Measurements from ENCODE around the gene GGT7. TPM values are rescaled to one million over a fixed set of nuclear protein-coding genes. Genes with fewer than 3 reads are reported as not detected.

The GGT7 gene
- total RNA-seq, 4 donors from 2014 or later = 7.4 to 38.4 (median 16.5) TPM

DNA sequence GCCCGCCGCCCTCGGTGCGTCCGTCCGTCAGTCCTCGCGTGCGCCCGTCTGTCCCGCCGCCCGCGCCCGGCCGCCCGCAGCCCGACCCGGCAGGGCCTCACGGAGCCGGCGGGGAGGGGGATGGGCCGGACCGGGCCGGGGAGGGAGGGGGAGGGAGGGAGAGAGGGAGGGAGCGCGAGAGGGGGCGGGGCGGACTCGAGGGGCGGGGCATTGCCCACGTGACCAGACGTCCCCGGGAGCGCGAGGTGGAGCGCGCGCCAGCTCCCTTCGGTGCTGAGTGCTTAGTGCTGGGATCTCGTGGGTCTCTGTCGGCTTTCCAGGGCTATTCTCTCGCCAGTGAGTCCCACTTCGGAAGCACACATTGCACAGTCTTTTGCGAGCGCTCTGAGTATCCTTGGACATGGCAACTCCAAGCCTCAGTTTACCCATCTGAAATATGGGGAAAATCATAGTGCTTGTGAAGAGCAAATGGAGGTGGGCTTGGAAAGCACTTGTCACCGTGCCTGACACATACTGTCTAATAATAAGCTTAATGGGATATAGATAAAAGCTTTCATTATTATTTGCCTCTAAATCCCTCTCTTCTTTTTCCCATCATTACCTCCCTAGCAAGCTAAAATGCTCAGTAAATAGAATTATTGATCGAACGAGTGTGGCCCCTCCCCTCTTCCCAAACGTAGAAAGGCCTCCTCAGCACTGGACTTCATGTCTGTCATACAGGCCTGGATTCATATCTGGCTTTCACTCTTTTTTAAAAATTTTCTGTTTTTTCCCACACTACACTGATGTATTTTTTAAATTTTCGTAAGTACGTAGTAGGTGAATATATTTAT lies 46.9 kb downstream of the GGT7 start, which contains the start of gene NCOA6:
TSS of gene NCOA6 (minus strand) at position 122 of the 833 bp plus-strand sequence. CDS start 43,296 bp downstream, outside the sequence.
- Histone ChIP-seq H3K9me3 (no peaks in the 10 kb centered on the region), H3K4me3 (peak within 1 kb of the TSS; percentile 82 to 84), H3K27ac (peak within 1 kb of the TSS; percentile 83 to 97), H3K27me3 (no peaks in the 10 kb centered on the region), H3K4me1 (peaks cover 0 to 6% of the 10 kb centered on the region in 2 donors), H3K36me3 (no peaks in the 10 kb centered on the region)
- intact Hi-C loops (cut with DNase I; ENCODE audit: low total_unique reads) = no loop called here
- TF ChIP-seq, protein P1, sequence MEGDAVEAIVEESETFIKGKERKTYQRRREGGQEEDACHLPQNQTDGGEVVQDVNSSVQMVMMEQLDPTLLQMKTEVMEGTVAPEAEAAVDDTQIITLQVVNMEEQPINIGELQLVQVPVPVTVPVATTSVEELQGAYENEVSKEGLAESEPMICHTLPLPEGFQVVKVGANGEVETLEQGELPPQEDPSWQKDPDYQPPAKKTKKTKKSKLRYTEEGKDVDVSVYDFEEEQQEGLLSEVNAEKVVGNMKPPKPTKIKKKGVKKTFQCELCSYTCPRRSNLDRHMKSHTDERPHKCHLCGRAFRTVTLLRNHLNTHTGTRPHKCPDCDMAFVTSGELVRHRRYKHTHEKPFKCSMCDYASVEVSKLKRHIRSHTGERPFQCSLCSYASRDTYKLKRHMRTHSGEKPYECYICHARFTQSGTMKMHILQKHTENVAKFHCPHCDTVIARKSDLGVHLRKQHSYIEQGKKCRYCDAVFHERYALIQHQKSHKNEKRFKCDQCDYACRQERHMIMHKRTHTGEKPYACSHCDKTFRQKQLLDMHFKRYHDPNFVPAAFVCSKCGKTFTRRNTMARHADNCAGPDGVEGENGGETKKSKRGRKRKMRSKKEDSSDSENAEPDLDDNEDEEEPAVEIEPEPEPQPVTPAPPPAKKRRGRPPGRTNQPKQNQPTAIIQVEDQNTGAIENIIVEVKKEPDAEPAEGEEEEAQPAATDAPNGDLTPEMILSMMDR (IDR thresholded peaks at IDR 0.05) = no peak
- TF ChIP-seq POLR2A (IDR thresholded peaks at IDR 0.05) = peak in 1 of 2 donors; percentile 48
- peak; percentile 88 for DNase-seq

DNA sequence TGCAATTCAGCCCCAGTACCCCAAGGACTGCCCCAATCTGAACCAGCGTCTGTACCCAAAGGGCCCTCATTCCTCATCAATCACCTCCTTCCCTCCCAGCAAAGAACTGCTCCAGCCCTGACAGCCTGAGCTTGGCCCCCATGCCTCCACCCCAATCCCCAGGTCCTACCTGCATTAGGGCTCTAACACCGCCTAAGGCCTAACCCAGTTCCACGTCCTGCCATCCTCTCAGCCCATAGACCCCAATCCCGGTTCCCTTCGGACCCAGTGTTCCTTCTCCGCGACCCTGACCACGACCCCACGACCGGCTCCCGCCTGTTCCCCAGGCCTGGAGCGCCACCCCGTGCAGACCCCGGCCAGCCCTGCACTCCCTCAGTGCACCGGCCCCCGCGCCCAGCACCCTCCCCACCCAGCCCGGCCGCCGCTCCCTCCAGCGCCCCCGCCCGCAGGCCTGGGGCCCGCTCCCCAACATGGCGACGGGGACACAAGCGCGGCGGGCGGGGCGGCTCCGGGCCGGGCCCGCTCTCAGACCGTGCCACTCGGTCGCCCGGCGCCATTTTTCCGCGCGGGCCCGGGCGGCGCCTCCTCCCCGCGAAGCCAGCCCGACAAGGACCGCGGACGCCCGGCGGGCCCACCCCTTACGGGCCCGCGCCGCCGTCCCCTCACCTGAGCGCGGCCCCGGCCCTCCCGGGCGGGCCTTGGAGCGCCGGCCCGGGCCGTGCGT lies 47.7 kb downstream of the GGT7 start:
- peak in 1 of 2 donors; percentile 15 for TF ChIP-seq POLR2A (IDR thresholded peaks at IDR 0.05)
- TF ChIP-seq, protein P1 (IDR thresholded peaks at IDR 0.05) = peak in 1 of 4 experiments; percentile 5
- Histone ChIP-seq H3K4me3 (peak overlapping the region; percentile 82 to 84), H3K36me3 (no peaks in the 10 kb centered on the region), H3K27me3 (no peaks in the 10 kb centered on the region), H3K9me3 (no peaks in the 10 kb centered on the region), H3K27ac (peak overlapping the region; percentile 83 to 97), H3K4me1 (peaks cover 0 to 6% of the 10 kb centered on the region in 2 donors)
- DNase-seq = peak; percentile 44 to 52
- intact Hi-C loops (cut with DNase I; ENCODE audit: low total_unique reads) = no loop called here

DNA sequence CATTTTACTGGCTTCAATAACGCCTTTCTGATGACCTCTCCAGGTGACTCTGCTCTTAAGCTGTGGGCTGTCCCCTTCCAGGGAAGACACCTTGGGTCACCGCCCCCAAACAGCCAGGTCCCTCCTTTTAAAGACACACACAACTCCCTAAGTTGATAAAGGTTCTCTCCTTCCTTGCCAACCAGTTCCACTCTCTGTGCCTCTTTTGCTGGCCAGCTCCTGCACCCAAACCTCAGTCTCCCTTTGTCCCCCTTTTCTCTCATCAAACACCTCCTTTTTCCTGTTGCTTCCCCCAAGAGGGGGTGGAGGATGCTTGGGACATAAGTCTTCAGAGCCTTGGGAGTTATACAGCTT lies 48.2 kb downstream of the GGT7 start:
- Histone ChIP-seq H3K27ac (peak overlapping the region; percentile 83 to 97), H3K4me3 (peak overlapping the region; percentile 82 to 84), H3K36me3 (no peaks in the 10 kb centered on the region), H3K9me3 (no peaks in the 10 kb centered on the region), H3K4me1 (peaks cover 0 to 6% of the 10 kb centered on the region in 2 donors), H3K27me3 (no peaks in the 10 kb centered on the region)
- TF ChIP-seq POLR2A (IDR thresholded peaks at IDR 0.05) = no peak
- TF ChIP-seq, protein P1 (IDR thresholded peaks at IDR 0.05) = no peak
- peak; percentile 28 to 40 for DNase-seq
- intact Hi-C loops (cut with DNase I; ENCODE audit: low total_unique reads) = no loop called here

DNA sequence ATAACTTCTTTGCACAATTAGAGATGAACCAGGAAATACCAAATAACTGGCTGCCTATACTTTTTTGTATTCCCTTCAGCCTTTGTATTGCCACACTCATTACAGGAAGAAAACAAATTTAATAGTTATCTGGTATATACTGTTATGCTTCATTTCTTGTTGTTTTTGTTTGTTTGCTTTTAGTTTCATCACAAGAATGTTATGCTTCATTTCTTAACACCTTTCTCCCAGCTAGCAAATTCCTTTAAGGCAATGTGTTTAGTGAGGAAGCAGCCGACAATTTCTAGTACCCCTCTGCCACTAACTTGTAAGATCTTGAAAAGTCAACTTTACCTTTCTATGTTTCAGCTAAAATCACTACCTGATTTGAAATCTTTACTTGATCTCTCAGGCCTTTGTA lies 48.6 kb downstream of the GGT7 start:
- Histone ChIP-seq H3K36me3 (no peaks in the 10 kb centered on the region), H3K27ac (peak overlapping the region in 1 of 2 donors; percentile 97), H3K9me3 (no peaks in the 10 kb centered on the region), H3K4me3 (peak overlapping the region in 1 of 2 donors; percentile 84), H3K4me1 (peaks cover 0 to 6% of the 10 kb centered on the region in 2 donors), H3K27me3 (no peaks in the 10 kb centered on the region)
- intact Hi-C loops (cut with DNase I; ENCODE audit: low total_unique reads) = no loop called here
- TF ChIP-seq POLR2A (IDR thresholded peaks at IDR 0.05) = no peak
- TF ChIP-seq, protein P1 (IDR thresholded peaks at IDR 0.05) = no peak
- DNase-seq = no peak
